GM15510 (cell line): Measurements from ENCODE around the gene ZNF423.

ENCODE experiments used
- POLR2A ChIP-seq: IDR thresholded peaks from 3 replicates; pipeline ENCODE4 v1.6.1; 2011; ENCODE audit warnings: borderline replicate concordance; ENCODE audit not compliant: insufficient read length; ENCODE audit errors: extremely low read depth

Gene ZNF423

GRCh38 chr16:49800441-49800840 lies 55.5 kb downstream of the ZNF423 start:
- TF ChIP-seq POLR2A = no peak

DNA sequence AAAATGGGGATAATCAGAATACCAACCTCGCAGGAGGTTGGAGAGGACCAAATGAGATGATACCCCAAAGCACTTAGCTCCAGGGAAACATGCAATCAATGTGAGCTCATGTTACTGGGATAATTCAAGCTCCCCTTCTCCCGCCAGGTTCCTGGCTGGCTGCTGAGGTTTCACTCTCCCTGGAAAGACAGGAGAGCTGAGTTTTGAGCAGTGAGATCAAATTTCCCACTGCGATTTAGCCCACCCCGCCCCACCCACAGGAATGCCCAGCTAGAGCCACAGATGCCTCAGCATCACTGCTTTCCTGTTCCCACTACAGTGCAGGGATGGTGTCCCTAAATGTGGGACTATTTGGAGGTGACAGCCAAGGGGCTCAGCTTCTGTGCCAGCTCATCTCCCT lies 56.7 kb downstream of the ZNF423 start:
- TF ChIP-seq POLR2A = no peak

DNA sequence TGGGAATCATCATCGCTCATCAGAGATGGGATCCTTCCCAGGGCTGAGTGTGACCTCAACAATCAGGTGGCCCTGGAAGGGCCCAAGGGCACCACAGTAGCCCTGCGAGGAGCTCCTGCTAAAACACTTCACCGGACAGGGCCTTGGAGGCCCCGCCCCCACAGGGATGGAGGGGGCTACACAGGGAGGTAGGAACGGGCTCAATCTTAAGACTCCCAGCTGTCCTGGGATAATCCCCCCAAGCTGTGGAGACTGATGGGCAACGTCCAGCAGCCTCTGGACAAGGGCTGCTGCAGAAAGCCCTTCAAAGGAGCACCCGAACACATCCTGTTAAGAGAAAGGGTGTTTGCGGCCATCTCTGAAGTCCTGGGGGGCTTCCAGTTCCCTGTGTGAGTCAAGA lies 60.4 kb downstream of the ZNF423 start:
- no peak for TF ChIP-seq POLR2A

DNA sequence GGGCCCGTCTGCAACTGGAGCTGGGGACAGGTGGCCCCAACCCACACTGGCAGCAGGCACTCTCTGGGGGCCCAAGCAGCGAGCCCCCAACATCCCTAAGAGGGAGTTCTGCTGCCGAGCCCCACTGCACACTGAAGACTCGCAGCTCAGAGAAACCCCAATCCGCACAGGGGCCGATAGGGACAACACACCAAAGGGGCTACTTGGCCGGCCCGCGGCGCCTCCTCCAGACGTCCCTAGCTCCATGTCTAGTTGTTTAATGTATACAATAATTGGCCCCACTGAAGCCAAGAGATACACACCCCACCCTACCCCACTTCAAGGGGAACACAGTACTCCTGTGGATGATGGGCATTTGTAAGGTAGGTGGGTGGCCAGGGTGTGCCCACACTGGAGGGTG lies 62.7 kb downstream of the ZNF423 start:
- no peak for TF ChIP-seq POLR2A

DNA sequence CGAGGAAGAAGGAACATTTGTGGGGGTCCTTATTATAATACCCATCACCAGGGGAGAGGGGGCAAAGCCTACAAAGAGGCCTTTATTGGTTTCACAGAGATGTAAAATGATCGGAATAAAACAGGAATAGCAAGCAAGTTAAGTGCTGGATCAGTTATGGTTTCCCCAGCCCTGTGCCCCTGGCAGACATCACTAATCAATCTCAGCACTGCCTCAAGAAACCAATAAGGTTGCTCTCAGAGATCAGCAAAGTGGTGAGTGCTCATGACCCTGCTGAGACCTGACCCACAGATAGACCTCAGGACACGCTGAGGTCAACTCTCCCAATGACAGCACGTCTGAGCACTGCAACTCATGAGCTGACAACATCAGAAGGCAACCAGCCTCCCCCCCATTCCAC lies 66.3 kb downstream of the ZNF423 start:
- TF ChIP-seq POLR2A = no peak

- no peak for TF ChIP-seq POLR2A
Observed at GRCh38 chr16:49788986-49789385, 66.9 kb downstream of the ZNF423 start.

DNA sequence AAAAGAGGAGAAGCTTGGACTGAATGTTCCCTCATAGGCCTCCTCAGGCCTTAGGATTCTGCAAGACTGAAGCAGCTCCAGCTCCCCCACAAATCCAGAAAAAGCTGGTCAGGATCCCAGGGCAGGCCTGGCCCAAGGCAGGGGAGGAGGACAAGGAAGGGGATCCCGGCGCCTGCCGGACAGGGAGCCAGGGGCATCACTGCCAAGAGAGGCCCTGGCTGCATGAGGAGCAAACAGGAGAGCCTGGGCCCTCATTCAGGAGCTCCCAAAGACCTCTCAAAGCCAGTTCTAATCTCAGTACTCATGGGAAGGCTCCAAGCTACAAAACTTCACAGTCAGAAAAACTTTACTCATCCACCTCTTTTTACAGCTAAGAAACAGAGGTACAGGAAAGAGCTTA lies 67.3 kb downstream of the ZNF423 start:
- no peak for TF ChIP-seq POLR2A

GRCh38 chr16:49786926-49787557 lies 68.9 kb downstream of the ZNF423 start:
- TF ChIP-seq POLR2A = no peak

DNA sequence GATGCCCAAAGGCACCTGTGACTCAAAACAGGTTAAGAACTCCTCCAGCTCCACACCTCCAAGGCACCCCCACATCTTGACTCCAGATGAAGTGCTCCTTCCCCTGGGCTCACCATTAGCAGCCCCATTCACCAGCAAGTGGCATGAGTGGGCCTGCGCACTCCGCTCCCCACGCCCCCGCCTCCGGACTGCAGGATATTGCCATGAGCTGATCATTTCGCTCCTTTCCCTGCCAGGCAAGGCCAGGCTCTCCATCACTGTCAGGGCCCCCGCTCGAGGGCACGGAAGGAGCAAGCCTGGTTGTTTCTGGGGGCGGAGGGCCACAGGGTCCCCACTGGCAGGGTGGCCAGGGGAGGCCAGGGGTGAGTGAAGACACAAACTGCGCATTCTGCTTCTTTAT lies 69.9 kb downstream of the ZNF423 start:
- no peak for TF ChIP-seq POLR2A

GRCh38 chr16:49782405-49782804 lies 73.5 kb downstream of the ZNF423 start:
- TF ChIP-seq POLR2A = no peak

GRCh38 chr16:49781401-49781800 lies 74.5 kb downstream of the ZNF423 start:
- TF ChIP-seq POLR2A = no peak

DNA sequence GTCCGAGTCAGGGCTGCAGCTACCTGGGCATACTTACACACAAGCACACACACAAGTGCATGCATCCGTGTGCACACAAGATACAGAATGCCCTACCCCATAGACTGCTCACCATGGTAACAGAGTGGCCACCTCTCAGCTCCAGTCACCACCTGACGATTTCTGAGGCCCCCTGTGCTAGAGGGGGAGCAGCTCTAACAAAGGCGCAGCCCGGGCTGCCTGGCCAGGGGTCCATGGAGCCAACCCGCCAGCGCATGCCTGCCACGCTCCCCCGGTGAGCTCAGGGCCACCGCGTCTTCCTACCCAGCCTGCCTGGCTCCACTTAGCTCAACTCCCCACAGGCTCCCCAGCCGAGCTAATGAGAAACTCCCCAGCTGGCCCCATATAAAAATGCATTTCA lies 75.5 kb downstream of the ZNF423 start:
- TF ChIP-seq POLR2A = no peak

- no peak for TF ChIP-seq POLR2A
Observed at GRCh38 chr16:49779979-49780378, 75.9 kb downstream of the ZNF423 start.

DNA sequence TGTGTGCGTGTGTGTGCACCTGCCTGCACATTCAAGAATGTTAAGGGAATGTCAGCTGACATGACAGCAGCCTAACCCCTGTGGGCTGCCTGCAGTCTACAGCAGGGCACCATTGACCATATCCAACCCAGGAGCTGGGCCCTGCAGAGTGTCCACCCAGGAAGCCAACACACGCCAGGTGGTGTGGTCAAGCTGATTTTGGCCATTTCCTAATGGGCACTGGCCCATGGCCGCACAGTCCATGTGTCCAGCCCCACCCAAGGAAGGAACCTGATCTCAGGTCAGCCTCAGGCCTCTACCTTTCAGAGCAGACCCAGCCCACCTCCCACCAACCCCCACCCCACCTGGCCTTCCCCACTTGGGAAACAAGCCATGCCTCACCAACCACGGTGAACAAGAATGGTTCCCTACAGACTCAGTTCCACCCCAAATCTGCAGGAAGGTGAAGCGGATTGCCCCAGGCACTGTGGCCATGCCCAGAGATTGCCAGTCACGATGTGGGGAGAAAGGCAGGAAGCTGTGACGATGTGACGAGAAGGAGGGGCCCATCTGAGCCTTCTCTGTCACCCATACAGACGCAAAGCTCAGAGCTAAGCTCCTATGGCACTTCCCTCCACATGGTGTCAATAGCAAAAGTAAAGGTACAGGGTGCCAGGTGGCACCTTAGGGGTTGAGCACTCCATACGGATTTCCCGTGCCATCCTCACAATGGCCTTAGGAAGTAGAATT lies 77.5 kb downstream of the ZNF423 start:
- no peak for TF ChIP-seq POLR2A

DNA sequence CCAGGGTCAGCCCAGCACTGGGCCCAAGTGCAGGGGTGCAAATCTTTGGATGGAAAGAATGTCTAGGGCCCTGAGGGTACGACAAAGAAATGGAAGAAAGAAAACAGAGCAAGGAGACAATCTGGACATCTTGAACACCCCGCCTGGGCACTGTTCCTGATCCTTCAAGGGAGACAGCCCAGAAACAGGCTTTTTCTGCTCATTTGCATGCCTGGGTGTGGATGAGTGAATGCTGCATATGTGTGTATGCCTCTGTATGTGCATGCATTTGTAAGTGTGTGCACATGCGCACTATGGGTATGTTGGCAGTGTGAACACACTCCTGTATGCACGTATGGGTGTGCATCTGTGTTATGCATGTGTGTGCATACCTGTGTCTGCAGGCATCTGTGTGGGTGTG lies 79.2 kb downstream of the ZNF423 start:
- TF ChIP-seq POLR2A = no peak

GRCh38 chr16:49776085-49776595 lies 79.8 kb downstream of the ZNF423 start:
- TF ChIP-seq POLR2A = no peak
